Ishikawa (cell line): Measurements from ENCODE around the gene INPPL1.

Experiments
- CREB1 ChIP-seq: IDR thresholded peaks from 2 replicates; pipeline ENCODE4 v1.6.1; 2012; ENCODE audit warnings: low read depth
- EP300 ChIP-seq: IDR thresholded peaks from 2 replicates; pipeline ENCODE4 v1.6.1; 2012; ENCODE audit warnings: borderline replicate concordance
- FOXM1 ChIP-seq: IDR thresholded peaks from 2 replicates; pipeline ENCODE4 v1.6.1; 2012; ENCODE audit warnings: low read depth, borderline replicate concordance
- MAX ChIP-seq: IDR thresholded peaks from 2 replicates; pipeline ENCODE4 v1.6.1; 2012
- NFIC ChIP-seq: IDR thresholded peaks from 2 replicates; pipeline ENCODE4 v1.6.1; 2012
- REST ChIP-seq: IDR thresholded peaks from 2 replicates; pipeline ENCODE4 v1.6.1; 2012; ENCODE audit warnings: low read depth, mild to moderate bottlenecking
- TCF12 ChIP-seq: IDR thresholded peaks from 2 replicates; pipeline ENCODE4 v1.6.1; 2012; ENCODE audit warnings: low read depth
- USF1 ChIP-seq: IDR thresholded peaks from 2 replicates; pipeline ENCODE4 v1.6.1; 2012
- YY1 ChIP-seq: IDR thresholded peaks from 2 replicates; pipeline ENCODE4 v1.6.1; 2012; ENCODE audit warnings: low read depth

- TF ChIP-seq EP300, result no peak
- TF ChIP-seq NFIC, result no peak
- TF ChIP-seq REST, result no peak
- TF ChIP-seq USF1, result no peak
- TF ChIP-seq CREB1, result no peak
- no peak for TF ChIP-seq FOXM1
- TF ChIP-seq YY1, result no peak
- no peak for TF ChIP-seq TCF12
- TF ChIP-seq MAX, result no peak
Observed at GRCh38 chr11:72209101-72209500, 15.5 kb upstream of the INPPL1 start.
